Bronchial epithelial cell (primary cell): ENCODE data around the gene PABPN1L. TPM values are rescaled to one million over a fixed set of nuclear protein-coding genes. Genes with fewer than 3 reads are reported as not detected.

Experiments used
- DNase-seq: peaks from one replicate; pipeline ENCODE4 v3.0.0-alpha.2; 2010; ENCODE audit warnings: low read depth
- FAIRE-seq: peaks from 2 replicates; lab custom pipeline; 2011; peaks lifted over from hg19 to GRCh38; lab: Jason Lieb, UNC
- H3K27me3 ChIP-seq: 2 replicates; pipeline ENCODE4 v1.5.1; 2011; ENCODE audit warnings: low read length; ENCODE audit not compliant: control insufficient read depth, insufficient read depth
- H3K36me3 ChIP-seq: 2 replicates; pipeline ENCODE4 v1.5.1; 2011; ENCODE audit warnings: low read length; ENCODE audit not compliant: control insufficient read depth, insufficient read depth
- H3K4me3 ChIP-seq: 2 replicates; pipeline ENCODE4 v1.5.1; 2011; ENCODE audit warnings: mild to moderate bottlenecking, low read depth, low read length, control low read depth
- CTCF ChIP-seq: IDR thresholded peaks from 2 replicates; pipeline ENCODE4 v1.5.1; 2011; ENCODE audit warnings: mild to moderate bottlenecking, moderate library complexity, low read length, control low read depth, inconsistent platforms; ENCODE audit not compliant: insufficient read depth, severe bottlenecking
- total RNA-seq: library from RNA; depleted of rRNA; stranded (reverse); fragments of >200 nt; gene quantifications from 2 replicates; pipeline ENCODE4 v1.2.1, GENCODE V29; 2014

Gene PABPN1L
- total RNA-seq, 1 donor from 2014 or later = not detected

GRCh38 chr16:88870608-88871348 is 4.3 kb upstream of the PABPN1L start:
- peaks cover 8% of the 10 kb centered on the region for H3K27me3 ChIP-seq
- FAIRE-seq = no peak

DNA sequence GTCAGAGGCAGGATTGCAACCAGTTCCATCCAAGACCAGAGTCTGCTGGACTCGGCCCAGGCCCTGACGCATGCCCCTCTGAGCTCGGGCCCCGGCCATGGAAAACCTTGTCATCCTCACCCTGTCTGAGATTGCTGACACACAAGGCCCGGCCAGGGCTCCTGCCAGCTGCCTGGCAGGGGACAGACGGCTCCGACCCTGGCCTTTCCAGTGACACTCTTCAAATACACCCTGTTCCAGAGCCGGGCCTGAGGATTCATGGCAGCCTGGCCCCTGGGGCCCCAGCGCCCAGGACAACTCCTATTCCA is 3.2 kb upstream of the PABPN1L start:
- no peak for DNase-seq
- Histone ChIP-seq H3K27me3 (peaks cover 8% of the 10 kb centered on the region), H3K4me3 (no peak overlapping the region), H3K36me3 (no peaks in the 10 kb centered on the region)
- no peak for TF ChIP-seq CTCF
- no peak for FAIRE-seq

More at GRCh38 chr16:88870608-88871348, 4.3 kb upstream of the PABPN1L start:
- DNase-seq = no peak
- no peak overlapping the region for H3K4me3 ChIP-seq
- no peaks in the 10 kb centered on the region for H3K36me3 ChIP-seq
- TF ChIP-seq CTCF = no peak

- TF ChIP-seq CTCF = no peak
- Histone ChIP-seq H3K27me3 (peaks cover 8% of the 10 kb centered on the region), H3K4me3 (no peak overlapping the region), H3K36me3 (no peaks in the 10 kb centered on the region)
- no peak for DNase-seq
- no peak for FAIRE-seq
Measured at GRCh38 chr16:88868974-88869672, 2.7 kb upstream of the PABPN1L start.

GRCh38 chr16:88867581-88868246 is 1.3 kb upstream of the PABPN1L start:
- FAIRE-seq = no peak
- Histone ChIP-seq H3K4me3 (no peak overlapping the region), H3K36me3 (no peaks in the 10 kb centered on the region), H3K27me3 (peaks cover 5% of the 10 kb centered on the region)
- no peak for DNase-seq
- no peak for TF ChIP-seq CTCF

DNA sequence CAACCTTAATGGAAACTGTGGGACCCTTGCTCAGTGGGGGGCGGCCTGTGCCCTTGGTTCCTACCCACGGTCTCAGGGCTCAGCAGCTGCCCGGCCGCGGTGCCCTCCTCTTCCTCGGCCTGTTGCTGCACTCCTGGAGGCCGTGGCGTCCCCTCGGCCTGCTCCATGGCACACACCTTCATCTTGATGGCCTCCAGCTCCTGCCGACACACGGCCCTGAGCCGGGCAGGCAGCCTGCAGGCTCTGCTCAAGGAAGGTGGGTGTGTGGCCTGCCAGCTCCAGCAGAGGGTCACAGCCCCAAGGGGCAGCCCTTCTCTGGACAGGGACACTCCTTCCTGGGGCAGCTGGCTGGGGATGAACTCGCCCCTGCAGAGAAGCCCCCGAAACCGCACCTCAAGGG is 718 bp downstream of the PABPN1L start:
- FAIRE-seq = no peak

More for the DNA sequence above, 718 bp downstream of the PABPN1L start:
- no peak for TF ChIP-seq CTCF
- DNase-seq = no peak
- Histone ChIP-seq H3K4me3 (no peak overlapping the region), H3K36me3 (peaks cover 6% of the 10 kb centered on the region), H3K27me3 (peaks cover 3% of the 10 kb centered on the region)
